ENCODE data around the gene RHOU.
"Not testable (repeated sequence)": the region's sequence is repeated elsewhere in the genome, so short reads cannot be mapped to it uniquely, and the experiment has no call there.

The RHOU gene

DNA sequence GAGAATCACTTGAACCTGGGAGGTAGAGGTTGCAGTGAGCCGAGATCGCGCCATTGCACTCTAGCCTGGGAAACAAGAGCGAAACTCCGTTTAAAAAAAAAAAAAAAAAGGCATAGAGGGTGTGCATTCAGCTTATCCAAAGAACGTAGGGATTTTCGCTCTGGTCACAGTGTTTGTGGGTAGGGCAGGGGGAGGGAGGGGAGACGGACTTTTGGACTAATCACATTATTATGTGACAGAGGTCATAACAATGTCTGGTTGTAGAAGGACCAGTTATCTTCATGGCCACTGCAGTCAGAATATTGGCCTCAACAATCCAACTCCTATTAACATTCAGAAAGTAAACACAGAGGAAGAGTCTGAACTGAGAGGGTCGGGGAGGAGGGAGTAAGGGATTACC, 25.7 kb downstream of the RHOU start:
- no peak for DNase-seq

DNA sequence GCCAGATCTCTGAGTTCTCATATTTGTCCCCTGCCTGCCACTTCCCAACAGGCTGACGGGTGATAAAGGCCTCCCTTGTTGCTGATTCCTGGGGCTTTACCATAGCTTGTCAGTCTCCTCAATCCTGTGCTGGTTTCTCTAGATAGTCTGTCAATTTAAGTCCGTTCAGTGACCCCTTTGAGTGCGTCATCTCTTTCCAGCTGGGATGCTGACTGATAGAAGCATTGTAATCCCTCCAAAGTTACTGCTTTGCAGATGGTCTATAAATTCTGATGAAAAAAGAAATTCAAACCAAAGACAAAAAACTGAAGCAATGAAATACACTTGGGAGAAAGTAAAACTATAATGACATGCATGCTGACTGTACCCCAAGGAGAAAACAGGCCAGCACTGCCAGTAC, 28.3 kb downstream of the RHOU start:
- no peak for DNase-seq

DNA sequence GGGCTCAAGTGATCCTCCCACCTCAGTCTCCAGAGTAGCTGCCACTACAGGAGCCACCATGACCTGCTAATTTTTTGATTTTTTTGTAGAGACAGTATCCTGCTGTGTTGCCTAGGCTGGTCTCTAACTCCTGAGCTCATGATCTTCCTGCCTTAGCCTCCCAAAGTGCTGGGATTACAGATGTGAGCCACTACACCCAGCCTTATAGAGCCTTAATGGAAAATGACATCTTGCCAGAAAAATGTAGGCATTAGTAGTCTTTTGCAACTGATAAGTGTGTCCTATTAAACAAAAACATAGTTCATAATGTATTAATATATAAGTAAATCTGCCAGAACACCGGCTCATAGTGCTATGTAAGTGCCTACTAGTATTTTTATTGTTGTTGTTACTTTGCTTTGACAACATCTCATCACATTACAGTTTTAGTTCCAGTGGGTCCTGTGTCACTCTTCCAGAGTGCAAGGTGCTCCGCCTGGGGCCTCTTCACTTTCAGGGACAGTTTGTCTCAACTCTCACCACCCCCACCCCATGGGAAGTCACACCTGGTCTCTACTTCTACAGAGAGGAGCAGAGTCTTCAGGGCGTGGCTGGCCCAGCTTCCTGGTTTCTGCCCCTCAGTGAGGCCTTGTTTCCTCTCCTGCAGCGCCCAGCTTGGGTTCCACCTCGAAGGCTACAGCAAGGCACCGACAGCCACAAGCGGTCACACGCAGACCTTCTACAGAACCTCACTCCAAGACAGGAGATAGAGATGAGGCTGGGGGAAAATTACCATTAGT, 30.1 kb downstream of the RHOU start:
- peak; percentile 6 for DNase-seq

DNA sequence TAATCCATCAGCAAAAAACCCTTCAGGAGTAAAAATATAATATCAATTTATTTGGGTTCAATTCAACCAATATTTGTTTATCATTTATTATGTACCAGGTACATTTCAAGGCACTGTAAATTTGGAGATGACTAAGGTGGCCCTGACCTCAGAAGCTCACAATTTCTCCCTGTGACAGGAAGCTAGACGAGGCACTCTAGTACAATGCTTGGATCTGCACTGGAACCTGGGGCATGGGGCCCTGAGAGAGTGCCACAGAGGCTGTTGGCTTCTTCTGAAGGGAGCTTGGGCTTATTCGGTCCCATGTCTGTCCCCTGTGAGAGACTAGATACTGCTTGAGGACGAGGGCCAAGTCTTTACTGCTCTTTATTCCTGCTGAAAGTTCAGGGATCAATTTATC, 31.5 kb downstream of the RHOU start:
- DNase-seq, result no peak

DNA sequence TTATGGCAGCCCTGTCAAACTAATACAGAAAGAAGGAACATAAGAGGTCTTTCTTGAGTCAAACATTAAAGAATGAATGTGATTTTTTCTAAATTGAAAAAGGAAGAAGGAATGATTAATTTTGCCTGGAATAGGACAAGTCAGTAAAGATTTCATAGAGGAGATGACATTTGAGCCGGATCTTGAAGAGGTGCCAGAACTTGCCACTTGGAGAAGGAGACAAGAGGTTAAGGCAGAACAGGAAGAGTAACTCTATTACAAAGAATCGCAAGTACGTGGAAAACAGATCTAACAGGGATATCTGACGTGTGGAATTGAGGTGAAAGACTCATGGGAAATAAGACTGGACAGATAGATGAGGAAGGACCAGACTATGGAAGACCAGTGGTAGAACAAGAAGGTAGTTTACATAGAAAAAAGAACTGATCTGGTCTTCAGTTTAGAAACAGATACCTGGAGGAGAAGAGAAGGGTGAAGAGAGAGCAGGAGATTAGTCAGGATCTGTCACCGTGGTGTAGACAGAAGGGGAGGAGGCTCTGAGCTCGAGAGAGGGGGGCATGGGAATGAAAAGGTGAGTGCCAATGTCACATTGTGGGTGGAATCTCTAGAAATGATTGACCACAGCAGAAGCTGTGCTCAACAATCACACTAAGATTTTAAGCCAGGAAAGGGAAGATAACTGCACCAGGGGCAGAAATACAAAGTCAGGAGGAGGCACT, 32.5 kb downstream of the RHOU start:
- DNase-seq, result no peak

DNA sequence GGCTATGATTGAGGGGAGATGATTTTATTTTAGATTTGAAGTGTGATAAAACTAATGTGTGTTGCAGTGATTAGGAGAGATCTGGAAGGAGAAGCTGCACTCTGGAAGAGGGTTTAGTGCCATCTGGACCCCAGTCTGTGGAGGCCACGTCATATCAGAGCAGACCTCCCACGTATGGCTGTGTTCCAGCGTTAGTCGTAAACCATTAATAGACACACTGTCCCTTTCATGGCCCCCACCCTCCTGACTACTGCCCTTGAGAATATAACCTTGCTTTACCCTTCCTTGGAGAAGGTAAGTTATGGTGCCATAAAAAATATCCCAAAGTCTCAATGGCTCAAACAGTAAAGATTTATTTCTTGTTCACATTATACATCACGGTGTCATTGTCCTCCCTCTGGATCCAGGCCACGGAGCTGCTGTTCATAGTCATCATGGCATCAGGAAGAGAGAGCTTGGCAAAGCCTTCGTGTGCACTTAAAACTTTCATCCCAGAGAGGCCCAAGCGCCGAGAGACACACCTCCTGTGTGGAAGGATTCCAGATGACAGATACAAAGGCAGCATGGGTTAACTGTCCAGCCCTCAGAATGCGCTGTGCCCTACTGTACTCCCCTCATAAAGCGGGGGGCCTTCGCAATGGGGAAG, 33.2 kb downstream of the RHOU start:
- no peak for DNase-seq

DNA sequence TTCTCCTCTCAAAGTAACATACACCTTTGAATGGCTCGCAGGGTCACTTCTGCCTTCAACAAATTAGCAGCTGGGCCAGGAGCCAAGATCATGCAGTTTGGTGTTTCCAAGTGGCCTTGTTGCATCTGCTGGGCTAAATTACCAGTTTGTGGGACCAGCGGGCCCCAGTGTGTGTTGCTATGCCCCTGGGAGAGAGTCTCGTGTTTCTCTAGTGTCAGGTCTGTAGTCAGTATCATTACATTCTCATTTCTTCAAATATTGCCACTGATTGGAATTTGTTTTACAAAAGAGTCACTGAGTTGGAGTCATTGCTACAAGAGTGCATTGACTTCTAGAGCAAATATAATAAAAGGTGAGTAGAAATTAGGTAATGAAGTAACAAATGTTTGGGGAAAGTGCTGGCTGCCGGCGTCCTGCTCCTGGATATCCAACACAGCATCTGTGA, 35.5 kb downstream of the RHOU start:
- no peak for DNase-seq

DNA sequence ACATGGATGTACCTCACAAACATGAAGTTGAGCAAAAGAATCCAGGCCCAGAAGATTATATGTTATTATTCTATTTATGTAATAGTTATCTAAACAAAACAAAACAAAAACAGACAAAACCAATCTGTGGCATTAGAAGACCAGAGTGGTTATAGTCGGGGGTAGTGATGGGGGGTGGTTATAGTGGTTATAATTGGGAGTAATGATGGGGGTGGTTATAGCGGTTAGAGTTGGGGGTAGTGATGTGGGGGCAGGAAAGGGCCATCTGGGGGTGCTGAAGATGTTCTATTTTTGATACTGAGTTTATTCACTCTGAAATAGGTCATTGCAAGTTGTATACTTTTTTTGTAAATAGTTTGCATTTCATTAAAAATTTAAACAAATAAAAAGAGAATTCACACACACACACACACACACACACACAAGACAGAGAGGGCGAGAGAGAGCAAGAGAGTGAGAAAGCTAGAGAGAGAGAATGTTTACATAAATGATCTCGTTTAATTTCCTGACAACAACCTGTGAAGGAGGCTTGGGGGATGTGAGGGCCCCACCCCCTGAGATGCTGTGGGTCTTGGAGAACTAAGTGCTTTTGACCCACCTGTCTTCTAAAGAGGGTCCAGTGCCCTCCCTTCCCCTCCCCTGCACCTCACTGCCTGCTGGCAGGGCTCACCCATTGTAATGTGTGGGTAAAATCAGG, 37.4 kb downstream of the RHOU start:
- DNase-seq, result no peak

DNA sequence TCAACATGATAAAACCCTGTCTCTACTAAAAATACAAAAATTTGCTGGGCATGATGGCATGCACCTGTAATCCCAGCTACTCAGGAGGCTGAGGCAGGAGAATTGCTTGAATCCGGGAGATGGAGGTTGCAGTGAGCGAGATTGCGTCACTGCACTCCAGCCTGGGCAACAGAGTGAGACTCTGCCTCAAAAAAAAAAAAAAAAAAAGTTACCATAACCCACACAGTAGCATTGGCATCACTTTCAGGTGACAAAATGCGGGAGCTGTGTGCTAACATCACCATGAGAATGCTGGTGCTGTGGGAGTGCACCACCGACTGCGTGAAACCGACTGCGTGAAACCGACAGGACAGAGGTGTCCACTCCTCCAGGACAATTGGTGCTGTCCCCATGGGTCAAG, 40.7 kb downstream of the RHOU start:
- DNase-seq, result not testable (repeated sequence)

DNA sequence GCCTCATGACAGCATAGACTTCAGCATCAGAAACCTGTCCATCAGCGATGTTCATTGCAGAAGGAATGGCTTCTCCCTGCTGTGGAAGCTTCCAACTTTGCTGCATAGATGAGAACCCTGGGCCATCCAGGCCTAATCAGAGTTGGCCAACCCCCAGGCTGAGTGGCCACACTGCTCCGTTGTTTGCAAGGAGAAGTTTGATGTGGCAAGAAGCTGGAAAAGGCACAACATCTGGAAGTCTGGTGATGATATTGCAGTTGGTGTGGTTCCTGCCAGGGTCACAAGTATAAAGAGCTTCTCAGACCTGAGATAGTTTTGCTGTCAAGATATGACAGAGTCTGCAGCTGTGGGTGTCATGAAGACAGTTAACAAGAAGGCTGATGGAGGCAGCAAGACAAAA, 41.2 kb downstream of the RHOU start:
- no peak for DNase-seq

DNA sequence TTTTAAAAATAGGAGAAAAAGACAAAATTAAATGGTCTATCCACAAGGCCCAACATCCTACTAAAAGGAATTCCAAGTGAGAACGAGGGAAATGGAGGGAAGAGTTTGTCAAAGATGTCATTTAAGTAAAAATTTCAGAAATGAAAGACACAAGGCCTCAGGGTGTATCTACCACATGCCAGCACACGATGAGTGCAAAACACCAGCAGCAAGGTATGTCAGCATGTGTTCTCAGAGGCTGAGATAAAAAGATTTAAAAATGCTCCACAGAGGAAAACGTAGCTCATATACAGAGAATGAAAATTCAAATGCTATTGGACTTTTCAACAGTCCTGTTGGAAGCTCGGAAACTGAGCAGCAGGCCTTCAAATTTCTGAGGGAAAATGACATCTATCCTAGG, 42.0 kb downstream of the RHOU start:
- no peak for DNase-seq

DNA sequence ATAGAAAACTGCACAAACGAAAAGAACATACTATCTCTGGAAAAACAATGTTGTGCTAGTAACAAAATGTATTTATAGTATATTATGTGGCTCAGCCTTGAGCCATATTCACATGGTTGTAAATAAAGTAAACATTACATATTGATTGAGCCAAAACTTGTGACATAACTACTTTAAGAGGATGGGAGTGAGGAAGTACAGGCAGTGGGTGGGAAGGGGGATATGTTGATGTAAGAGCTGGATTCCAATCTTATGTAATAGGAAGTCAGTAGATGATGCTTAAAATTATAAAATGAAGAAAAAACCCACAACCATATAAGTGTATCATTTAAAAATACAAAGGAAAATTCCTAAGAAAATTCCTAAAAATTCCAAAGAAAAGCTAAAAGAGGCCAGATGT, 42.7 kb downstream of the RHOU start:
- DNase-seq, result no peak

DNA sequence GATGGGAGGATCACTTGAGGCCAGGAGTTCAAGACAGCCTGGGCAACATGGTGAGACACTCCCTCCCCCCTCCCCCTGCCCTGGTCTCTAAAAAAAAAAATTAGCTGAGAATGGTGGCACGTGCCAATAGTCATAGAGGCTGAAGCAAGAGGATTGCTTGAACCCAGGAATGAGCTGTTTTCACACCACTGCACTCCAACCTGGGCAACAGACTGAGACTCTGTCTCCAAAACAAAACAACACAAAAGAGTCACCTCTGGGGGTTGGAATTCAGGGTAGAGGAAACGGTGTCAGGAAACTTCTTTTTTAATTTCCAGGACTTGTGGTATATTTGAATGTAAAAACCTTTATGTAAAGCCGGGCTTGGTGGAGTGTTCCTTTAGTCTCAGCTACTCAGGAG, 43.2 kb downstream of the RHOU start:
- no peak for DNase-seq

DNA sequence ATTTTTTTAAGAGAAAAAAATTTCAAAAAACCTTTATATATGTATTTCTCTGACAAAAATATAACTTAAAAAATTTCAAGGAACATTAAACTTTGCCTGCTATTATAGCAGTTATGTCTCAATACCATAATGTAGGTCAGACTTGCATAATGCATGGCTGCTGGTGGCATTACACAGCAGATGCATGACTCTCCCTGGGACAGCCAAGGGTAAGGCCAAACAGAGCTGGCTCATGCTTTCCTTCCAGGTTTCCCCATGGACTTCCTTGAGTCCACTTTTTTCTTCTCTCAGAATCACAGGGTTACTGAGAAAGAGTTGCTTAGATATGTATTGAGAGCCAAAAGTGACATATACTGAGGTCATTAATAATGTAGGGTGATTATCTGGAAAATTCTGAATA, 43.7 kb downstream of the RHOU start:
- no peak for DNase-seq

DNA sequence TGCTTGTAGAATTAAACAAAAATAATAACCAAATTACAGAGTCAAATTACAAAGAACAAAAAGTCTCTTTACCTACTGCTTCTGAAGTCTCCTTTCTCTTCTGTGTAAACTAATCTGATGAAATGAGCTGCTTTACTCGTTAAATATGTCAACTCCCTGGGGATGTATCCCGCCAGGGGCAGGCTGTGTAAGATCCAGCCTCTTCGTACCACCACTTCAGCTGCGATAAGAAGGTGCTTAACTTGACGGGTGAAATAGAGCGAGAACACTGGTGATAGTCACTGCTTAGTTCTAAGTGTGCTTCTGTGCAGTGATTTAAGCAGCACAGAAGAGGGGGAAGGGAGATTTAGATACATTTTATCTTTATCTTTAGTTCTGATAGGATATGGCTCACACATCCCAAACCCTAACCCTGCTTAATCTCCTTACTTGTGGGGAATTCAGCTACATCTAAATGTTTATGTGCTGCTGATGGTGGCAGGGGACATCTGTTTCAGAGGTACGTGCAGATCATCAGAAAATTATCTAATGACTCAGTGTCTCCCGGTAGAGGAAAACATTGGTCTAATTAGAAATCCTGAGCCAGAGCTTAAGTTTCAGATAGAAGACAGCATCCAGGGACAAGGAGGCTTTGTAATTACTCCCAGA, 46.0 kb downstream of the RHOU start:
- no peak for DNase-seq

DNA sequence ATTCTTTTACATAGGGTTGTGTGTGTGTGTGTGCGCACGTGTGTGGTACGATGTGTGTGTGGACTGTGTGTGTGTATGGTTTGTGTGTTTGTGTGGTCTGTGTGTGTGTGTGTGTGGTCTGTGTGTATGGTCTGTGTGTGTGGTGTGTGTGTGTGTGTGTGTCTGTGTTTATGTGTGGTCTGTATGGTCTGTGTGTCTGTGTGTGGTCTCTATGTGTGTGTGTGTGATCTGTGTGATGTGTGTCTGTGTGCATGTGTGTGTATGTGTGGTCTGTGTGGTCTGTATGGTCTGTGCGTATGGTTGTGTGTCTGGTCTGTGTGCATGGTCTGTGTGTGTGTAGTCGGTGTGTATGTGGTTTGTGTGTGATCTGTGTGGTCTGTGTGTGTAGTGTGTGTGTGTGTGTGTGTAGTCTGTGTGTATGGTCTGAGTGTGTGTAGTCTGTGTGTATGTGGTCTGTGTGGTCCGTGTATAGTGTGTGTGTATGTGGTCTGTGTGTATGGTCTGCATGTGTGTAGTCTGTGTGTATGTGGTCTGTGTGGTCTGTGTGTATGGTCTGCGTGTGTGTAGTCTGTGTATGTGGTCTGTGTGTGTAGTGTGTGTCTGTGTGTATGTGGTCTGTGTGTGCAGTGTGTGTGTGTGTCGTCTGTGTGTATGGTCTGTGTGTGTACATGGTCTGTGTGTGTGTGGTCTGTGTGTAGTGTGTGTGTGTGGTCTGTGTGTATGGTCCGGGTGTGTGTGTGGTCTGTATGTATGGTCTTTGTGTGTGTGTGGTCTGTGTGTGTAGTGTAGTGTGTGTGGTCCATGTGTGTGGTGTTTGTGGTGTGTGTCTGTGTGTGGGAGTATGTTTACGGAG, 46.8 kb downstream of the RHOU start:
- no peak for DNase-seq

DNA sequence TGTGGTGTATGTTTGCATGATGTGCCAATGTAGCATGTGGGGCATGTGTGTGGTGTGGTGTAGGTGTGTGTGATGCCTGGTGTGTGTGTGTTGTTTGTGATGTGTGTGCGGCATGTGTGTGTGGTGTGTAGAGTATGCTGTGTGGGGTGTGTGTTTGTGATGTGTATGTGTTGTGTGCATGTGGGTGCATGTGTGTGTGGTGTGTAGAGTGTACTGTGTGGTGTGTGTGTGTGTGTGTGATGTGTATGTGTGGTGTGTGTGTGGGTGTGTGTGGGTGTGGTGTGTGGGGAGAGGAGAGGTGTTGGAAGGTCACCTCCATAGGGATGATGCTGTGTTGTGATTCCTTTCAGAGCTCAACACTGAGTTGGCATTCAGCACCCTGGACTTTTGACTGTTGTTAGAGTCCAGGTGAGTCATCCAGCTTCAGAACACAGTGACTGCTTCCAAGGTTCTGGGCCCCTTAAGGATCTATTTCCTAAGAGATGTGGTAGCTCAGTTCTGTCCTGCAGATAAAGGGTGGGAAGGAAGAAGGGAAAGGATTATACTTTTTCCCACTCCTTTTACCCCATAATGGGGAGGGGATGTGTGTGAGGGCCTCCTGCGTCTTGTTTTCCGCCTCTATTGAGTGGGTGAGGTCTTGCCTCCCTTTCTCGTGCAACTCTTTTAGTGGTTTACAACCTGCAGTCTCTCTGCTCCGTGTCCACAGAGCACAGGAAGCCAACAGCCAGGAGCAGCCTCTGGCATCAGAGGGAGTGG, 47.6 kb downstream of the RHOU start:
- DNase-seq, result no peak

DNA sequence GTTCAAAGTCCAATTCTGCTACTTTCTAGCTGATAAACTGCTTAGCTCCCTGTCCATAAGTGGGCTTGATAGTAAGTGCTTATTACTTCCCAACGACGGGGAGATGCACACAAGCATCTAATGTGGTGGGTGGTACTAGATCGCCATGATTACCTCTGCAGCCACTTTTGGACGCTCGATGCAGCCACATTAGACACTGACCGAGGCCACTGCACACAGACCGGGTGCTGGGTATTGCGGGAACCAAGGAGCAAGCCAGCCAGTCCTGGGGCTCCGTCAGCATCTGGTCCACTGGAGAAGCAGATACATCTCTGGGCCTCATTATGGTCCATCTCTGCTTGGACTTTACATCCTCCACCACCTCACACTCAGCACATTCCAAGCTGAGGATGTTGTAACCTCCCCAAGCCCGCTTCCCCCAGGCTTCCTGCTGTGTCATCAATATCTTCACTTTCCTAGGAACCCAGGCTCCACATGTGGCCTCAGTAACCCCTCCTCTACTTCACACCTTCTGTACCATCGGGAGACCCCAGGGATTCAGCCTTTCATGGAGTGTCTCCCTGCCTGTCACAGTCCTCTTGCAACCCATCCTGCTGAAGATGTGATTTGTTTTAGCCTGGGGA, 48.2 kb downstream of the RHOU start:
- no peak for DNase-seq

DNA sequence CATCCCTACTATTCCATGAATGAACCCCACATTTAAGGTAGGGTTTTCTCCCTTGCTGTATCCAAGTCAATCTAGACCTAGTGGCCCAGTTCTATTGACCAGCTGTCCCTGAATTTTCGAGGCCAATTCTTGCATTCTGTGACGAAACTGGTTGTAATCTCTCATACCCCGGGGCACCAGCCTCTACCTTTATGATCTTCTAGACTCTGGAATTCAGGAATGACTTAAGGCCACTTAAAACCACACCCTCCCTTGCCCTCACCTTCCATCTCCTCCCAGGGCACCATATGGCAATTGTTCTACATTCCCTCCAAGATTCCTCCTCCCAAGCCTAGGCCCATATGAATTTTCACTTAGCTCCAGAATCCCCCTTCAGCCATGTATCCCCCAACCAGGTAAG, 48.9 kb downstream of the RHOU start:
- no peak for DNase-seq
